SIG-M5 treated with dmso at 0.1 percent for 504 hours (cell line): ENCODE data around the gene KIF6.

Experiments used
- DNase-seq: peaks from one replicate; lab custom pipeline; 2025; ENCODE audit not compliant: unreplicated experiment; lab: John Stamatoyannopoulos, UW

The KIF6 gene

GRCh38 chr6:39594285-39594684, 130.9 kb downstream of the KIF6 start:
- DNase-seq: no peak

GRCh38 chr6:39593646-39594045, 131.6 kb downstream of the KIF6 start:
- no peak for DNase-seq

DNA sequence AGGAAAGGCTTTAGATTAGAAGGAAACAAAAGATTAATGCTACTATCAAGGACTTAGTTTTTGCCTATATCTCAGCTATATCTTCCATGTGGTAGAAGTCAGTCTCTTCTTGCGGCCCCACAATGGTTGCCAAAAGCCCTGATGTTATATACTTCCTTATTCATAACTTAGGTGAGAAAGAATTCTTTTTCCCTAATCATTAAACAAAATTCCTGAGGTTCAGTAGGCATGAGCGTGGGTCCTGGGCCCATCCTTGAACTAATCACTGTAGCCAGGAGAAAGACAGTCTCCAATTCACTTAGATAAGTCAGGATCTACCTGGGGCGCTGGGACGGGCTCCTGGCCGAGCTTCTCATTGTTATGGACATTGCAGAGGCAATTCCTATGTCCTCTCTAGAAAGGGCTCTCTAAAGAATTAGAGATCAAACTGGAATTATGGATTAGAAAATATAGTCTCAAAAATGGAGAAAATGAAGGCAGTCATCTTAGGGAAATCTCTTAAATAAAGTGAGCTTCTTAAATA, 134.3 kb downstream of the KIF6 start:
- no peak for DNase-seq

- no peak for DNase-seq
Observed at GRCh38 chr6:39587080-39587479, 138.1 kb downstream of the KIF6 start.

DNA sequence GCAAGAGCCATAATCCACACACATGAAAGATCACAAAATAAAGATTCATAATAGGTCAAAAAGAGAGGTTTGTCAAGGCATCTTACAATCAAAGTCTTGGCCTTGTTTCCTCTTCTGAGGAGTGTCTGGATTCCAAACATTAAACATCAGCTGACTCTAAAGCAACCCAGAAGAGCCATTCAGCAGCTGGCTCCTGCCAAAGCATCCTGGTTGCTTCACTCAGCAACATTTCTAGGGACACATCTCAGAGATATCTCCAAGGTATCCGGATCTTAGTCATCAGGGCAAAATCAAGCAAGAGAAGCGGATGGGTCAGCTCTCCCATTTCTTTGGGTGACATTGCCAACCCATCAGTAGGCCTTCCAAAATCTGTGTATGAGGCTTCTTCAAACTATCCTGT, 139.6 kb downstream of the KIF6 start:
- no peak for DNase-seq

DNA sequence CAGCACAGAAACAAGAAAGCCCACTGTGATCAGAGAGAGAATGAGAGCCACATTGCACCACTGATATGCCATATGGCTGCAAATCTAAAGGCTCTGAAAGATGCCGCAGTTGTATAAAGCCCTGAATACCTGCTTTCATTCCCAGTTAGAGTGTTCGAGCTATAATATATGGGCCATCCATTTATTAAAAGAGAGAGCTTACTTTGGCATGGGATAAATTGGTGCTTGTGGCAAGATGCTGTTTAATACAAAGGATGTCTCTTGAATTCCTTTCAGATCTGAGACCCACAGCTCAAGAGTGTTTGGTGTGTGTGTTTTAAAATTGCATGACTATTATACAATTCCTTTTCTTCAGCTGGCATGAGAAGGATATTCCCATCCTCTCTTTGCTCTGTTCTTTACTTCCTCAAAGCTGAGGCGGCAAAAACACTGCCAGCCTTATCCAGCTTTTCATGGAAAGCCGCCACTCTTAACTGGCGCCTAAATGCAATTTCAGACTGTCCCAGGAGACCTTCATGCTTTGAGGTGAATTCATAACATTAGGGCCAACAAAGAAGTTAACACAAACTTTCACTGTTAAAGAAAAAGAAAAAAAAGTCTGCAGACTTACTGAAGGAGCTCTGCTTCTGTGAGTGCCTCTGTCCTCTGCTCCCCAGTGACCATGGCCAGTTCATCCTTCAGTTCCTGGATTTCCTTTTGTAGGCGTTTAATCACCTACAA, 147.6 kb downstream of the KIF6 start:
- no peak for DNase-seq

- DNase-seq: no peak
Observed at GRCh38 chr6:39576556-39577303, 148.5 kb downstream of the KIF6 start.

DNA sequence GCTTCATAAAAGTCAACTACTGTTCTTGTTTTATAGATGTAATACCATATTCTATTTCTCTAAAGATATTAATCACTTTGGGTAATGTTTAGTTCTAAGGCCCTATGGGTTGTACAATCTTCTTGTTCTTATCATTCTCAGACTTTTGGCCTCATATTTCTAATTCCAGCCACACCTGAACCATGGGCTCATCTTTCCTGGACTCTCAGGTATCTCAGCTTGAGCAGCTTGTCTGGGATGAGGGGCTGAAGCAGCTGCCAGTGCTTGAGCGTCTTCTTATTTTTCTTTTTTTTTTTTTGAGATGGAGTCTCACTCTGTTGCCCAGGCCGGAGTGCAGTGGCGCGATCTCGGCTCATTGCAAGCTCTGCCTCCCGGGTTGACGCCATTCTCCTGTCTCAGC, 150.2 kb downstream of the KIF6 start:
- no peak for DNase-seq

DNA sequence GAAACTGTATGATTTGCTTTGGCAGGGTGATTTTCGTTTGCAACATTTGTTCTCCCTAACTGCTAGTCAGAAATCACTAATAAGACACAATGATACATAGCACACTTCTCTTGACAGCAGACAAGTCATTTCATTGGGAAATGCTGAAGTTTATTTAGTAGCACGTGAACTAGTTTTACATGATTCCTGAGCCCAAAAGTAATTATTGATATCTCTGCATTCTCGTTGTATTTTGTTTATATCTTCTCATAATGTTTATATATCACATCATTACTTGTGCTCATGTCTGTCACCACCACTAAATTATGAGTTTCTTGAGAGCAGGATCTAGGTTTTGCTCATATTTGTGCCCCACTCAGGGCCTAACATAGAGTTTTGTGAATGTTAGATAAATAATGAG, 151.7 kb downstream of the KIF6 start:
- DNase-seq: no peak

DNA sequence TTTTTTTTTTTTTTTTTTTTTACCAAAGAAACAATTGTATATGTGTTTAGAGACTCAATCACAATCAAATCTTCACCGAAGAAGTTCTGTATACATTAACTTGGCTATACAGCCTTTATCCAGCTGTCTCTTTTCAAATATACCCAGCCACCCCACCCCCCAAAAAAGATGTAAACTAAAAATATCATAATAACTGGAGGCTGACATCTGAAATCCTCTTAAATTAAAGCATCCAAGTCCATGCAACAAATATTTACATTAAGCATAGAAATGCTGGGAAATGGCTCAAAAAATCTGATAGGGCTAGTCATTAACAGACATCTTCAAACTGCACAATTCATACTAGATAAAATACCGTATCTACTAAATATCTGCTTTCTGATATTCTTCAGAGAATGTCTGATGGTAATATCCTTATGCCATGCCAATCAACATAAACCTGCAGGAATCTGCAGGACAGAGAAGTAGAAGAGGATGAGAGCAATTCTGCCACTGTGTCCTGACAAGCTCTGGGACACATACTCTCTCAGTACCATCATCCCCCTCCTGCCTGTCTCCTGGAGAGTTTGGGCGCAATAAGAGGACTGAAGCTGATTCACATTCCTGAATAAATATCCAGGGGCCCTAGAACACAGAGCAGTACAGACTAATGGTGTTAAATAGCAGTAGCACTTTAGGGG, 152.4 kb downstream of the KIF6 start:
- no peak for DNase-seq

GRCh38 chr6:39568896-39569295, 156.3 kb downstream of the KIF6 start:
- DNase-seq: no peak

- DNase-seq: no peak
Observed at GRCh38 chr6:39567091-39567490, 158.1 kb downstream of the KIF6 start.

DNA sequence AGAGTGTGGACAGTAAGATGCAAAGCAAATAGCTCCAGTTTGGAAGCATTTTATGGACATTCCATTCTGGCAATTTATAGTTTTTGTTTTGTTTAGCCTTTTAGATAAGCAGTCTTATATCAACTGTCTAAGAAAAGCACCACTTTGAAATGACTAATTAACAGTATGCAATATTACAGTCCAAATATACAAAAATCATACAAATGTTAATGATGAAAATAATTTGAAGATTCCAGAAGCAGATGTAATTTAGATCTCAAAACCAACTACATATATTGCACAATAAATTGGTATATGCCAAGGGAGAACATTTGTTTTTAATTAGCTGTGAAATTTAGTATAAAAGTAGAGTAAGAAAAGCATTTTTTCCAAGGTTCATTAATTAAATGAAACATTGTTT, 158.8 kb downstream of the KIF6 start:
- DNase-seq: no peak

DNA sequence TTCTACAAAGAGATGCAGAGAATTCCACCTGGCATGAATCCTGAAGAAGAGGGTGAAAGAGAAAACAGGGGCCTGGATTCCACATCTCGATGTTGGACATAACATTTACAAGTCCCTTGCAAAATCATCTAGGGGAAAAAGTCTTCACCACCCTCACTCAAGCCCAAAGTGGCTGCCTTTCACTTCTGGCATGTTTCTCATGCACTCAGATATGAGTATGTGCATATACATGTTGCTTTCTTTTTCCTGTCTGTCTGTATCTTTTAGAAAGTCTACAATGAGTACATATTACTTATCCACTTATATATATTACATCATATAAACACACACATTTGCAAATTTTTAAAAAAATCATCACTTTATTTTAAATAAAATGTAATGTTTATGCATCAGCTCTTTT, 159.3 kb downstream of the KIF6 start:
- no peak for DNase-seq

GRCh38 chr6:39563566-39564311, 161.5 kb downstream of the KIF6 start:
- DNase-seq: no peak

DNA sequence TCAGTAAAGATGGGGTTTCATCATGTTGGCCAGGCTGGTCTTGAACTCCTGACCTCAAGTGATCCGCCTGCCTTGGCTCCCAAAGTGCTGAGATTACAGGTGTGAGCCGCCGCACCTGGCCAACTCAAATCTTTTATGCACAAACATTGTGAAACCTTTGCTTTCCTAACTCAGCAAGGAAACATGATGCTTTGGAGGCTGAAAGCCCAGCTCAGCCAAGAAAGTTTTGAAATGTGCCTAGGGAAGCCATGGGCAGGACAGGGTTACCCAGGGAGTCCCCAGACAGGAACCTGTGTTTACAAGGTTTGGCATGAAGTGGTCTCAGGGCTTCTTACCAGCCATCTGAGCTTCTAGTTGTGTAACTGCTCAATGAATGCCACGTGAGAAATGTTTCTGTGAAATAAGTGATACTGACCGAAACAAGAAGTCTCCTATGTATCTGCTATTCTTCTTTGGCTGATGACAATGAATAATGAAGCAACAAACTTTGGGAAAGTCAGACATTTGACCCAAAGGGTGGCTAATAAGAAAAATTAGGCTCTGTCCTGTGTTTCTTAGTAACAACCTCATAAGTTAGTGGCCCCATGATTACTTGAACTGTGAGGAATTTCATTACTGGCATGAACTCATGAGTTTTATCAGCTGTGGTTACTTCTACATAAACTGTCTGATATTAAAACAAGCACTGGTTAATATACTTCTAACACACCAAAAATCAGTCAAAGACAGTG, 163.5 kb downstream of the KIF6 start:
- no peak for DNase-seq

GRCh38 chr6:39560915-39561314, 164.3 kb downstream of the KIF6 start:
- DNase-seq: no peak

DNA sequence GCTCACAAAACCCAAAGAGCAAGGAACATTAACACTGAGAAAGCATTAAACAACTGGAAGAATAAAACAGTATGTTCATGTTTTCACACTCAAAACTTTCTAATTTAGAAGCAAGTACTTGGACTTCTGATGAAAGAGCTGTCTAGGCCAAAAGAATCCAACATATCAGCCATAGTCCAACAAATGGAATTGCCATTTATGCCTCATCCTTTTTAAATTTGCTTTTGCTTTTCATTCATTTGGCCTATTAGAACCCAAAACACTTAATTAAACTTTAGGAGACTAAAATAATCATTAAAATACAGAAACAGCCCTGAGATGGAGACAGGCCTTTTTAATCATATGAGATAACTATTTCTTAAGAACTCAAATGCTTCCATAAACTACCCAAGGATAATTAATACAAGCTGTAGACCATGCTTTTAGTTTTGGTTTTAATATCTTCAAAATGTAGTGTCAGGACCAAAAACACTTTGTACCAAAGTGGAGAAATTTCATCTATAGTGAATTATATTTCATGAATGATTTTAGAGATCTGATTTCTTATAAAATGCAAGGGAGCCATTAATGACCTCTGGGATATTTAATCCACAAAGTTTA, 166.5 kb downstream of the KIF6 start:
- no peak for DNase-seq

GRCh38 chr6:39558079-39558478, 167.1 kb downstream of the KIF6 start:
- no peak for DNase-seq

- DNase-seq: no peak
Observed at GRCh38 chr6:39555136-39555535, 170.1 kb downstream of the KIF6 start.
